HepG2 (cell line): ENCODE measurements around the gene ANO6.

Experiments
- CAMTA2 ChIP-seq: sonication (generic); formaldehyde crosslinking; IDR thresholded peaks from 2 replicates; pipeline ENCODE4 v1.4.0; 2020; ENCODE audit warnings: mild to moderate bottlenecking, missing genetic modification reagents, borderline replicate concordance
- CCDC6 ChIP-seq: sonication (generic); formaldehyde crosslinking; IDR thresholded peaks from 2 replicates; pipeline ENCODE4 v1.8.1; 2022; ENCODE audit warnings: mild to moderate bottlenecking, missing genetic modification reagents, moderate library complexity
- FOSL1 ChIP-seq: sonication (generic); formaldehyde crosslinking; IDR thresholded peaks from 2 replicates; pipeline ENCODE4 v1.9.0; 2021; ENCODE audit warnings: missing genetic modification reagents, borderline replicate concordance
- HNRNPUL1 ChIP-seq: fragments of 200-400 bp; formaldehyde crosslinking; IDR thresholded peaks from 2 replicates; pipeline ENCODE4 v1.6.1; 2017; ENCODE audit warnings: low read depth, mild to moderate bottlenecking, low read length, moderate library complexity
- PHF8 ChIP-seq: sonication (generic); formaldehyde crosslinking; IDR thresholded peaks from 2 replicates; pipeline ENCODE4 v1.5.0; 2020; ENCODE audit warnings: missing genetic modification reagents
- RAD21 ChIP-seq: fragments of 450-650 bp; formaldehyde crosslinking; IDR thresholded peaks from 2 replicates; pipeline ENCODE4 v1.5.0; 2020; ENCODE audit warnings: mild to moderate bottlenecking
- SMYD3 ChIP-seq: sonication (generic); formaldehyde crosslinking; IDR thresholded peaks from 2 replicates; pipeline ENCODE4 v1.8.1; 2023; ENCODE audit warnings: mild to moderate bottlenecking, missing genetic modification reagents
- ZNF101 ChIP-seq: sonication (generic); formaldehyde crosslinking; IDR thresholded peaks from 2 replicates; pipeline ENCODE4 v1.4.0; 2020; ENCODE audit warnings: mild to moderate bottlenecking, low read depth, missing genetic modification reagents, borderline replicate concordance
- ZNF143 ChIP-seq: sonication (generic); formaldehyde crosslinking; IDR thresholded peaks from 2 replicates; pipeline ENCODE4 v1.4.0; 2020; ENCODE audit warnings: missing genetic modification reagents
- TF ChIP-seq, protein P1 (sequence below): sonication (generic); formaldehyde crosslinking; IDR thresholded peaks from 2 replicates; pipeline ENCODE4 v1.5.0; 2020; ENCODE audit warnings: missing genetic modification reagents
- TF ChIP-seq, protein P2 (sequence below): sonication (generic); formaldehyde crosslinking; IDR thresholded peaks from 2 replicates; pipeline ENCODE4 v1.4.0; 2020; ENCODE audit warnings: mild to moderate bottlenecking, missing genetic modification reagents
- TF ChIP-seq, protein P3 (sequence below): sonication (generic); formaldehyde crosslinking; IDR thresholded peaks from 2 replicates; pipeline ENCODE4 v1.5.0; 2020; ENCODE audit warnings: mild to moderate bottlenecking, missing genetic modification reagents, moderate library complexity
- TF ChIP-seq, protein P4 (sequence below): sonication (generic); formaldehyde crosslinking; IDR thresholded peaks from 2 replicates; pipeline ENCODE4 v1.5.1; 2020; ENCODE audit warnings: mild to moderate bottlenecking, missing genetic modification reagents, moderate library complexity

DNA sequence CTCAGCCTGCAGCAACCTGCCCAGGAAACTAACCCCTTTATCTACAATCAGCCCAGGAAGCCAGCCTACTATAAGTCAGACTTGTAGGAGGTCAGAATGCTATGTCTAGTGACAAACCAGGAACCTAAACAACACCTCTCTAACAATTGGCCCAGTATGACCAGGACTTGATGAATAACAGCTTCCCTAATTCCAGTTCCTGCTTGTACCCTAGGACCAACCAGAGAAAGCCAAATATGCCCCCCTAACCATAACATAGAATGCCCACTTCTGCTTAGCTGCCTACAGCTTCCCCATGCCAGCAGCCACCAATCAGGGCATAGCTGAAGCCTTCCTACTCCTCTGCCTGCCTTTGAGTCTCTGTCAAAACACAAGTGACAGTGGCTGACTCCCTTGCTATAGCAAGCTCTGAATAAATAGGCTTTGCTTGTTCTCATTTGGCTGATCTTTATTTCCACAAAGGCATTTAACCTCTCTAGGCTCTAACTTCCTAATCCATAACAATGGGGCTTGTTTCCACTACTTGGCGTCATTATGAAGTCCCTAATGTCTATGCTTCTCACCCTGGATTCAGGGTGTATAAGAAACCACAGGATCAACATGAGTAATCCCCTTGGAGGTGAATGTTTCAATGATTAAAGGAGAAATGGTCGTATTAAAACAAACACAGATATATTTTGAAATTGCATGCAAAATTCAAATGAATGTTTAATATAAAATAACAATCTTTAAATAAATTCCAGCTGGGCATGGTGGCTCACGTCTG, 220.2 kb downstream of the ANO6 start:
- TF ChIP-seq ZNF143 (no peak), CAMTA2 (CRISPR knock-in tag) (no peak), HNRNPUL1 (no peak), CCDC6 (CRISPR knock-in tag) (no peak), PHF8 (CRISPR knock-in tag) (no peak), RAD21 (CRISPR knock-in tag) (no peak), FOSL1 (CRISPR knock-in tag) (no peak), SMYD3 (CRISPR knock-in tag) (no peak), ZNF101 (CRISPR knock-in tag) (no peak)
- TF ChIP-seq, protein P1, sequence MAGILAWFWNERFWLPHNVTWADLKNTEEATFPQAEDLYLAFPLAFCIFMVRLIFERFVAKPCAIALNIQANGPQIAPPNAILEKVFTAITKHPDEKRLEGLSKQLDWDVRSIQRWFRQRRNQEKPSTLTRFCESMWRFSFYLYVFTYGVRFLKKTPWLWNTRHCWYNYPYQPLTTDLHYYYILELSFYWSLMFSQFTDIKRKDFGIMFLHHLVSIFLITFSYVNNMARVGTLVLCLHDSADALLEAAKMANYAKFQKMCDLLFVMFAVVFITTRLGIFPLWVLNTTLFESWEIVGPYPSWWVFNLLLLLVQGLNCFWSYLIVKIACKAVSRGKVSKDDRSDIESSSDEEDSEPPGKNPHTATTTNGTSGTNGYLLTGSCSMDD (CRISPR knock-in tag), result no peak
- TF ChIP-seq, protein P2, sequence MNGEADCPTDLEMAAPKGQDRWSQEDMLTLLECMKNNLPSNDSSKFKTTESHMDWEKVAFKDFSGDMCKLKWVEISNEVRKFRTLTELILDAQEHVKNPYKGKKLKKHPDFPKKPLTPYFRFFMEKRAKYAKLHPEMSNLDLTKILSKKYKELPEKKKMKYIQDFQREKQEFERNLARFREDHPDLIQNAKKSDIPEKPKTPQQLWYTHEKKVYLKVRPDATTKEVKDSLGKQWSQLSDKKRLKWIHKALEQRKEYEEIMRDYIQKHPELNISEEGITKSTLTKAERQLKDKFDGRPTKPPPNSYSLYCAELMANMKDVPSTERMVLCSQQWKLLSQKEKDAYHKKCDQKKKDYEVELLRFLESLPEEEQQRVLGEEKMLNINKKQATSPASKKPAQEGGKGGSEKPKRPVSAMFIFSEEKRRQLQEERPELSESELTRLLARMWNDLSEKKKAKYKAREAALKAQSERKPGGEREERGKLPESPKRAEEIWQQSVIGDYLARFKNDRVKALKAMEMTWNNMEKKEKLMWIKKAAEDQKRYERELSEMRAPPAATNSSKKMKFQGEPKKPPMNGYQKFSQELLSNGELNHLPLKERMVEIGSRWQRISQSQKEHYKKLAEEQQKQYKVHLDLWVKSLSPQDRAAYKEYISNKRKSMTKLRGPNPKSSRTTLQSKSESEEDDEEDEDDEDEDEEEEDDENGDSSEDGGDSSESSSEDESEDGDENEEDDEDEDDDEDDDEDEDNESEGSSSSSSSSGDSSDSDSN (CRISPR knock-in tag), result no peak
- TF ChIP-seq, protein P3, sequence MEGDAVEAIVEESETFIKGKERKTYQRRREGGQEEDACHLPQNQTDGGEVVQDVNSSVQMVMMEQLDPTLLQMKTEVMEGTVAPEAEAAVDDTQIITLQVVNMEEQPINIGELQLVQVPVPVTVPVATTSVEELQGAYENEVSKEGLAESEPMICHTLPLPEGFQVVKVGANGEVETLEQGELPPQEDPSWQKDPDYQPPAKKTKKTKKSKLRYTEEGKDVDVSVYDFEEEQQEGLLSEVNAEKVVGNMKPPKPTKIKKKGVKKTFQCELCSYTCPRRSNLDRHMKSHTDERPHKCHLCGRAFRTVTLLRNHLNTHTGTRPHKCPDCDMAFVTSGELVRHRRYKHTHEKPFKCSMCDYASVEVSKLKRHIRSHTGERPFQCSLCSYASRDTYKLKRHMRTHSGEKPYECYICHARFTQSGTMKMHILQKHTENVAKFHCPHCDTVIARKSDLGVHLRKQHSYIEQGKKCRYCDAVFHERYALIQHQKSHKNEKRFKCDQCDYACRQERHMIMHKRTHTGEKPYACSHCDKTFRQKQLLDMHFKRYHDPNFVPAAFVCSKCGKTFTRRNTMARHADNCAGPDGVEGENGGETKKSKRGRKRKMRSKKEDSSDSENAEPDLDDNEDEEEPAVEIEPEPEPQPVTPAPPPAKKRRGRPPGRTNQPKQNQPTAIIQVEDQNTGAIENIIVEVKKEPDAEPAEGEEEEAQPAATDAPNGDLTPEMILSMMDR (CRISPR knock-in tag), result no peak
- TF ChIP-seq, protein P4, sequence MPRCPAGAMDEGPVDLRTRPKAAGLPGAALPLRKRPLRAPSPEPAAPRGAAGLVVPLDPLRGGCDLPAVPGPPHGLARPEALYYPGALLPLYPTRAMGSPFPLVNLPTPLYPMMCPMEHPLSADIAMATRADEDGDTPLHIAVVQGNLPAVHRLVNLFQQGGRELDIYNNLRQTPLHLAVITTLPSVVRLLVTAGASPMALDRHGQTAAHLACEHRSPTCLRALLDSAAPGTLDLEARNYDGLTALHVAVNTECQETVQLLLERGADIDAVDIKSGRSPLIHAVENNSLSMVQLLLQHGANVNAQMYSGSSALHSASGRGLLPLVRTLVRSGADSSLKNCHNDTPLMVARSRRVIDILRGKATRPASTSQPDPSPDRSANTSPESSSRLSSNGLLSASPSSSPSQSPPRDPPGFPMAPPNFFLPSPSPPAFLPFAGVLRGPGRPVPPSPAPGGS, result no peak
